ENCODE data around the gene MTHFD2L.
"Not testable (repeated sequence)": the region's sequence is repeated elsewhere in the genome, so short reads cannot be mapped to it uniquely, and the experiment has no call there.

Gene MTHFD2L

DNA sequence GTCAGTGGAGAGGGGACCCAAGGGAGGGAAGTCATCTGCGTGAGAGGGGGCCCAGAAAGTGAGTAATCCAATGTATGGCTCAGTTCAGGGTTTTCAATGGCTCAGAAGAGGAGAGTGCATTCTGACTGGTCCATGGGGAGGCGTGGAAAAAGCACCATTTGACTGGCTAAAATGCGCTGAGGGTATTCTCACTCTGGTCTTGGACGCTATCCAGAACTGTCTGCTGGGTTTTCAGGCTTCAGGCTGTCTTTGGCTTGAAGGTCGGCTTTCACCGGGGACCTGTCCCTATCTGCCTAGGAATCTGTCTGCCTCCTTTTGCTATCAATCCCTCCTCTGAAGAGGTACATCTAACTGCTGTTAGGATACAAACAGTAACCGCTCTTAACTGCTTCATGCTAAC is 176.7 kb downstream of the MTHFD2L start:
- no peak for DNase-seq (ENCODE audit: low read depth in 2 of 2)

DNA sequence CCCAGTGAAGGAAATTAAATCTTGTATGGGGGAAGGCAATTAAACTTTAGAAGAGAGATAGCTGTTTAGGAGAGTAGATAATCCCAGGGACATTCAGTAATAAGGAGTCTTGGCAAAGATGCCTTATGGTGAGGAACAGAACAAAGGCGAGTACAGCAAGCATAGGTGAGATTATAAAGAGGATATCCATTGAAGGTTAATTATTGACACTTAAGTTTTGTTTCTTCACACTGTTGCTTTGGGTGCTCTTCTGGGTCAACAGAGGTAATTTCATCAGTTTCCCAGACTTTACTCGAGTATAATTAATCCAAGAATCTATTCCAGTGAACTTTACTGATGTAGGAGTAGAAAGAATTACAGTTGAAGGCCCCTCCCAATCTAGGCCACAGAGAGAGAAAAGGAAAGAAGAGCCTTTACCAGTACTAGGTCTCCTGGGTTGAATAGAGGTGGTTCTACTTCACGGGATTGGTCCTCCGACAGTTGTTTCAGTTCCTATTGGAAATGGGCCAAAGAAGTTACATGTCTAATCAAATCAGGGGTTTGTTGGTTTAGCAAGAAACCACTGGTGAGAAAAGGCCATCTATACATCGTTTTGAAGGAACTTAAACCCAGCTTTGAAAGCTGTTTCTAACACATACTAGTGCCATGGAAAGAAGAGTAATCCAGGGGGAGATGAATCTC is 177.6 kb downstream of the MTHFD2L start:
- no peak for DNase-seq (ENCODE audit: low read depth in 2 of 2)

GRCh38 chr4:74338792-74339333 is 180.9 kb downstream of the MTHFD2L start:
- DNase-seq (ENCODE audit: low read depth in 2 of 2), result no peak

- no peak for DNase-seq (ENCODE audit: low read depth in 2 of 2)
These were observed 181.6 kb downstream of the MTHFD2L start for GRCh38 chr4:74339501-74339900.

DNA sequence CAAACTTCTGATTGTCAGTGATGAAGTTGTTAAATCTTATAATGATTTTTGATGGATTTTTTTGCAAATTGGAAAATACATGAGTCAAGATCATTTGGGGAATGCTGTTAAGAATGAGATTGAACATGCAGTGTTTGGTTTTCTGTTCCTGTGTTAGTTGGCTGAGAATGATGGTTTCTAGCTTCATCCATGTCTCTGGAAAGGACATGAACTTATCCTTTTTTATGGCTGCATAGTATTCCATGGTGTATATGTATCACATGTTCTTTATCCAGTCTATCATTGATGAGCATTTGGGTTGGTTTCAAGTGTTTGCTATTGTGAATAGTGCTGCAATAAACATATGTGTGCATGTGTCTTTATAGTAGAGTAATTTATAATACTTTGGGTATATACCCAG is 182.5 kb downstream of the MTHFD2L start:
- not testable (repeated sequence) for DNase-seq (ENCODE audit: low read depth in 2 of 2)

GRCh38 chr4:74344031-74344430 is 186.1 kb downstream of the MTHFD2L start:
- no peak for DNase-seq (ENCODE audit: low read depth in 2 of 2)
